Activated CD4-positive, alpha-beta T cell treated with anti-CD3 and anti-CD28 coated beads for 1 hour (primary cell): ENCODE results near the gene BDH1.

ENCODE experiments used
- DNase-seq: peaks from one replicate; pipeline ENCODE4 v3.0.0-alpha.2; 2020

The BDH1 gene

GRCh38 chr3:197547306-197548011, 8.3 kb downstream of the BDH1 start:
- no peak for DNase-seq

- DNase-seq = no peak
Measured at GRCh38 chr3:197546307-197547085, 9.3 kb downstream of the BDH1 start.

GRCh38 chr3:197545571-197545970, 10.2 kb downstream of the BDH1 start:
- no peak for DNase-seq

GRCh38 chr3:197545101-197545500, 10.7 kb downstream of the BDH1 start:
- no peak for DNase-seq

GRCh38 chr3:197542741-197543454, 12.9 kb downstream of the BDH1 start:
- no peak for DNase-seq

- DNase-seq = no peak
Measured at GRCh38 chr3:197541756-197542539, 13.8 kb downstream of the BDH1 start.

- no peak for DNase-seq
Measured at GRCh38 chr3:197540961-197541377, 14.8 kb downstream of the BDH1 start.

GRCh38 chr3:197539651-197540051, 16.1 kb downstream of the BDH1 start:
- DNase-seq = no peak

- DNase-seq = no peak
Measured at GRCh38 chr3:197533927-197534725, 21.6 kb downstream of the BDH1 start.

GRCh38 chr3:197533396-197533795, 22.4 kb downstream of the BDH1 start:
- DNase-seq = no peak

- no peak for DNase-seq
Measured at GRCh38 chr3:197532388-197532787, 23.4 kb downstream of the BDH1 start.

GRCh38 chr3:197528190-197528589, 27.6 kb downstream of the BDH1 start:
- no peak for DNase-seq

GRCh38 chr3:197527569-197527968, 28.2 kb downstream of the BDH1 start:
- no peak for DNase-seq

GRCh38 chr3:197525706-197526105, 30.1 kb downstream of the BDH1 start:
- no peak for DNase-seq

GRCh38 chr3:197524128-197524527, 31.6 kb downstream of the BDH1 start:
- no peak for DNase-seq

GRCh38 chr3:197523526-197523925, 32.2 kb downstream of the BDH1 start:
- DNase-seq = no peak

GRCh38 chr3:197522881-197523441, 32.8 kb downstream of the BDH1 start:
- DNase-seq = no peak

GRCh38 chr3:197522183-197522715, 33.5 kb downstream of the BDH1 start:
- DNase-seq = no peak

GRCh38 chr3:197521277-197522182, 34.2 kb downstream of the BDH1 start:
- no peak for DNase-seq
